Stimulated activated naive CD8-positive, alpha-beta T cell treated with anti-CD3 and anti-CD28 coated beads, Interleukin-15, Interleukin-2, amounts not matched to agents 100 U/mL and 50 U/mL, for 24 hours (primary cell): ENCODE results near the gene TES.
A peak's percentile ranks its signal among the peaks of the same experiment; 100 is the strongest.
"Not testable (repeated sequence)": the region's sequence is repeated elsewhere in the genome, so short reads cannot be mapped to it uniquely, and the experiment has no call there.

ENCODE experiments used
- ATAC-seq: fragments of 150-1000 bp; cut with Tn5 transposase; one replicate; pipeline ENCODE4 v1.10.0; 2021
- DNase-seq: peaks from one replicate; pipeline ENCODE4 v3.0.0; 2021

The TES gene, protein sequence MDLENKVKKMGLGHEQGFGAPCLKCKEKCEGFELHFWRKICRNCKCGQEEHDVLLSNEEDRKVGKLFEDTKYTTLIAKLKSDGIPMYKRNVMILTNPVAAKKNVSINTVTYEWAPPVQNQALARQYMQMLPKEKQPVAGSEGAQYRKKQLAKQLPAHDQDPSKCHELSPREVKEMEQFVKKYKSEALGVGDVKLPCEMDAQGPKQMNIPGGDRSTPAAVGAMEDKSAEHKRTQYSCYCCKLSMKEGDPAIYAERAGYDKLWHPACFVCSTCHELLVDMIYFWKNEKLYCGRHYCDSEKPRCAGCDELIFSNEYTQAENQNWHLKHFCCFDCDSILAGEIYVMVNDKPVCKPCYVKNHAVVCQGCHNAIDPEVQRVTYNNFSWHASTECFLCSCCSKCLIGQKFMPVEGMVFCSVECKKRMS

DNA sequence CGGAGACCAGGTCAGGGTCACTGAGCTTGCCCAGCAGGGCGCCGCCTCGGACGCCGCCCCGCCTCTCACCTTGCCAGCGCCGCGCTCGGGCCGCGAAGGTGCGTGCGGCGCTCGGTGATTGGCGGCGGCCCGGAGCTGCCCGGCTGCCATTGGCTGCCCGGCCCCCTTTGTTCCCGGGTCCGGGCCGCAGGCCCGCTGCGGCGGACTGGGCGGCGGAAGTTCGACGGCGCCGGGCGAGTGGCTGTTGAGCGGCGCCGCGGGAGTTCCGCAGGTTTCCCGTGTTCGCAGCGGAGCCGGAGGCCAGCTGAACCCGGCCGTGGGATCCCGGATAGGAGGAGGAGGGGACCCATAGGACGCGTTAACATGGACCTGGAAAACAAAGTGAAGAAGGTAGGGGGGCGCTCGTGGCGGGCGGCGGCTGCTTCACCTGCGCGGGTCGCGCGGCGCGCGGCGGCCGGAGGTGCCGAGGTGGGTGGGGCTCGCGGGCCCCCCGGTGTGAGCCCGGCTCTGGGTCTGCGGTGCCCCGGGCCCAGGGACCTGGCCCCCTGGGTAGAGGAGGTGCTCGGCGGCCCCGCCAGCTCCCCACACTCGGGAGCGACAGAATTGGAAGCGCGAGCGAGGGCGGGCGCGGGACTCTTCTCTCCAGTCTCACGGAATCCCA lies at the start of gene TES:
Gene TES (plus strand): TSS at position 195 of the 661 bp plus-strand sequence. CDS start 169 bp downstream, at position 364.
- peak; percentile 82 for ATAC-seq
- DNase-seq: peak; percentile 80

DNA sequence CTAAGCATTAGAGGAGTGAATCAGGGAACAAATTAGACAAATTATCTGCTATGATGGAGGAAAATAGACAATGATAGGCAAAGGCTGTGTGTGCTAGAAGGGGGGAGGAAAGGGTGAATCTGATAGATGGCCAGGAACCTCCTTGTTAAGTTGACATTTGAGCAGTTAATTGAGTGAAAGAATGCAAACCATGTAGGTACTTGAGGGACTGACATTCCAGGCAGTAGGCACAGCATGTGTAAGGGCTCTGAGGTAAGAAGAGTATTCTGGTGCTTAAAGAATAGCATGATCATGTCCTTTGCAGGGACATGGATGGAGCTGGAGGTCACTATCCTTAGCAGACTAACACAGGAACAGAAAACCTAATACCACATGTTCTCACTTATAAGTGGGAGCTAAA lies 48.6 kb upstream of the TES start:
- DNase-seq: no peak
- no peak for ATAC-seq

DNA sequence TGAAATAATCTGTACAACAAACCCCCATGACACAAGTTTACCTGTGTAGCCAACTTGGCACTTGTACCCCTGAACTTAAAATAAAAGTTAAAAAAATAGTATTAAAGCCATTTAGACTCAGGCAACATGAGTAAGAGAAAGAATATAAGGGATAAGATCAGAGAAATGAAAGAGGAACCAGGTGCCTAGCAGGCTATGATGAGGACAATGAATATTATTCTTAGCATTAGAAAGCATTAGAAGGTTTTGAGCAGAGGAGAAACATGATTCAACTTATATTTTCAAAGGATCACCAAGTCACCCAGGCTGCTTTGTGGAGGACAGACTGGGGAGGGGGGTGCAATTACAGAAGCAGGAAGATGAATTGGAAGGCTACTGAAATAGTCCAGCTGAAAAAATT lies 48.1 kb upstream of the TES start:
- ATAC-seq (no peak), DNase-seq (no peak)

- ATAC-seq (no peak), DNase-seq (no peak)
Observed at GRCh38 chr7:116162992-116163391, 47.3 kb upstream of the TES start.

DNA sequence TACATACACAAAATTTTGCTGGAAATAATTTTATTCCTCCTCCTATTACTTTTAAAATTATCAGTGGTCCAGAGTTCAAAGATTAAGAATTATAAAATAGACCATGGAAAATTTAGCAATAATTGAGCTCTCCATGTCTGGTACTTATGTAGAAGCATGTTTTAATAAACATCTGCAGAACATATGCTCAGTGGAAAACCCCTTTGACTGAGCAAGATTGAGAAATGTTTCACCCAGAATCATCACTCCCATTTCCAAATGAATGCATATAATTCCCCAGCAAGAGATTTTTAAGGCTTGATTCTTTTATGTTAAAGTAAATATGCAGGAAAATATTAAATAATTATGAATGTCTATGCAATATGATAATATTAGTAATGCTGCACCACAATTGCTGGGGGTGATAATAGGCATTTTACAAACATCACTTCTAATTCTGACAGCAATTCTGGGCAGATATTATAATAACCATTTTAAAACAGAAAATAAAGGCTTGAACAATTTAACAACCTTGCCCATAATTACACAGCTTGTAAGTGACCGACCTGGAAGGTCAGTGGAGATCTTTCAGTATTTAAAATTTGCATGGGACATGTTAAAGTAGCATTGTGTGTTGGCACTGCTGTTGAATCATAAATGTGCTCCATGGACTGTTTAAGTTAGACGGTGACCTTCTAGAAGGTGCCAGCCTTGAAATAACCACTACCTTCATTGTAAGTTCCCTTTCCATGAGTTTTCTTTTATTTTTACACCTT lies 45.6 kb upstream of the TES start:
- no peak for DNase-seq

DNA sequence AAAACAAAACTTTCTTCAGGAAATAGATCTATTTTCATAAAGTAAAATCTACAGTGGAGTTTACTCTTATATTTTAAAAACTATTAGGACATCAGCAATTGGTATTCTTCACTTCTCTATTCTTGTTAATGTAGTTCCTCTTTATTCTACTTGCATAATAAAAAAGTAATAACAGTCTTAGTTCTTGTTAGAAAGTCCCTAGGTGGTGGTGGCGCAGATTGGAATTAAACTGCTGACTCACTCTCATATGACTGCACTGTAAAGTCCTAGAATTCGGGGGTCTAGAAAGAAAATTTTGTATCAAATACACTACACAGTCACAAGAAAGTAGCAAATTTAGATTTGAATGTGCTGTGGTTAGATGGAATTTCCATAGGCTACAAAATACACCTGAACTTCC lies 44.6 kb upstream of the TES start:
- DNase-seq: no peak
- no peak for ATAC-seq

More for the DNA sequence above, 45.6 kb upstream of the TES start:
- no peak for ATAC-seq

- DNase-seq: no peak
- ATAC-seq: no peak
Observed at GRCh38 chr7:116166156-116166555, 44.2 kb upstream of the TES start.

- peak; percentile 77 for ATAC-seq
Observed at GRCh38 chr7:116167177-116167576, 43.2 kb upstream of the TES start.

DNA sequence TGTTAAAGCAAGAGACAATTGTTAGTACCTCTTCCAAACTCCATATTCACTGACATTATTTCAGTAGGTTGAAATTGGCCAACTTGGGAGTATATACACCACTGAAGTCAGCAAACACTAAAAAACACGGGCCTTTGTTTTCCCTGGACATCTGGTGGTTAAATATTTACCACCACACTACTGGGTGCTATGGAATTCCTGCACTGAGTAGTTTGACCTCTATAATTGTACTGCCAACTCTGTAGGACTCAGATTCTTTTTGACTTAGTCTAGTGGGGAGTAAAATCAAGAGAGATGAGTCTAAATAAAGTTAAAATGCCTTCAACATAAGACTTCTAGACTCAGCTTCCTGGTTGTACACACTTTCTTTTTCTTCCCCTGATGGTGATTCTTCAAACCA lies 41.3 kb upstream of the TES start:
- no peak for DNase-seq
- ATAC-seq: no peak

More at GRCh38 chr7:116167177-116167576, 43.2 kb upstream of the TES start:
- peak; percentile 30 for DNase-seq

DNA sequence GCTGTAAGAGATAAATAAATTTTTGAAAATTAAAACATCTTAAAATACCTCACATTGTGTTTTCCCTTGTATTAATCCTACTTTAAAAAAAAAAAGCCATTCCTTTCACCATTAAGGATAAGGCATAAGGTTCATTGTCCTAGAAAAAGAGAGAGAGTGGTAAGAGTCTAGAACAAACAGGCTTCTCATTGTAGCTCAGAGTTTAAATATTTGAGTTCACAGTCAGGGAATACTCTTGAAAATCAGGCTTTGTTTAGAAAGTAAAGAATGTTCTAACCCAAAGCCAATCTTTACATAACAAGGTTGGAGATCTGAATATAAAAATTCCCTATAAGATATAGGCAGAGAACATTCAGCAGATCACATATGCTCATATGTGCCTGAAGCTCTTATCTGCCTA lies 40.2 kb upstream of the TES start:
- no peak for DNase-seq
- ATAC-seq: no peak

- DNase-seq: no peak
- ATAC-seq: no peak
Observed at GRCh38 chr7:116171094-116171493, 39.2 kb upstream of the TES start.

DNA sequence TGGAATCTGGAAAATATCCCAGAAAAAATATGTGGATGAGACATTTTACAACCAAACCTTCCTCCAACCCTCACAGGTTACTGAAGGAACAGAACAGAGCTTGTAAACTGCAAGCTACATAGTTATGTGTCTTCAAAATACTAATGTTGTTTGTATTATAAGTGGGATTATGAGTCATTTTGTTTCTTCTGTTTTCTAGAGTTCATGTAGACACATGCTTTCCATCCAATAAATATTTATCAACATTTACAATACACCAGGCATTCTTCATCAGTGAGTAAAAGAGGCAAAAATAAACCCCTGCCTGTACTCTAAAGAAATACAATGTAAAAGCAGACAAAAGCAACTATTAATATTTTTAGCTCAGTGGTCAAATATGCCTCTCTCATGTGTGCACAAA lies 38.0 kb upstream of the TES start:
- DNase-seq (no peak), ATAC-seq (no peak)

GRCh38 chr7:116173051-116174028 lies 37.0 kb upstream of the TES start:
- ATAC-seq: no peak
- no peak for DNase-seq

- DNase-seq: not testable (repeated sequence)
Observed at GRCh38 chr7:116175095-116175494, 35.2 kb upstream of the TES start.

DNA sequence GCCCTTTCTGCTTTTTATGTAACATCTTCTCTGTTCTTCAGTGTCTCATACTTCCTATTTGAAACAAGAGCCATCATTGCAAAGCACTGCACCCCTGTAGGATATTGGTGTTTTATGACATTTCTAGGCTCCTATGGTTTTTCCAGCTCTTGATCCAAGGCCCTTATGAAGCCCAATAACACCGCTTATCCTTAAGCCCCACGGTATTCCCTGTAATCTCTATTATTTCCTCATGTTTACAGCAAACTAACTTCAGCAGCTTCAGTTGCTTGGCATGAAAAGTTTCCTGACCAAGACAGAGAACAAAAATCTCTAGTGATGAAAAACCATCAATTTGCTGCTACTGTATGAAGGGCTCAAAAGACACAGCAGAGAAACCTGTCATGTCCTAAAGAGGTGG lies 34.1 kb upstream of the TES start:
- ATAC-seq (no peak), DNase-seq (no peak)

More at GRCh38 chr7:116175095-116175494, 35.2 kb upstream of the TES start:
- not testable (repeated sequence) for ATAC-seq

- no peak for ATAC-seq
Observed at GRCh38 chr7:116177009-116177408, 33.3 kb upstream of the TES start.

DNA sequence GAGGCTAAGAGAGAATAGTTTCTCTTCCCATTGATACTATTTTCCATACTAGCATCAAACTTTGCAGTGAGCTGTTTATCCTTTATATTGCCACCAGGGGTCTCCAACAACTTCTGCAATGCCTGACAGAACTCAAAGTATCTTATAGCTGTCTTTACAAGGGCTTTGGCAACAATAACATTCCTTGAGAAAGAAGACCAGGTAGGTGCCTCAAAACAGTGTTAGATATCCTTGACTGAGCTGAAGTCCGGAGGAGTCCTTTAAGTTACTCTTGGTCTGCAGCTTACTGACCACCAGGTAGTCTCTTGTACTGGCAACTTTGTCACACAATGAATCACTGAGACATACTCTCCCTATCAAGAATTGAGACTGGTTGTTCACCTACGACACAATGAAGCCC lies 30.0 kb upstream of the TES start:
- ATAC-seq (peak; percentile 65), DNase-seq (no peak)

More at GRCh38 chr7:116177009-116177408, 33.3 kb upstream of the TES start:
- DNase-seq: no peak

DNA sequence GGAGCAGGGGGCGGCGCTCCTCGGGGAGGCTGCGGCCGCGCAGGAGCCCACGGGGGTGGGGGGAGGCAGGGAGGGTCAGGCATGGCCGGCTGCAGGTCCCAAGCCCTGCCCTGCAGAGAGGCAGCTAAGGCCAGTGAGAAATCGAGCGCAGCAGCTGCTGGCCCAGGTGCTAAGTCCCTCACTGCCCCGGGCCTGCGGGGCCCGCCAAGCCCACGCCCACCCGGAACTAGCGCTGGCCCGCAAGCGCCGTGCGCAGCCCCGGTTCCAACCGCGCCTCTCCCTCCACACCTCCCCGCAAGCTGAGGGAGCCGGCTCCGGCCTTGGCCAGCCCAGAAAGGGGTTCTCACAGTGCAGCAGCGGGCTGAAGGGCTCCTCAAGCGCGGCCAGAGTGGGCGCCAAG lies 28.3 kb upstream of the TES start:
- ATAC-seq: no peak

DNA sequence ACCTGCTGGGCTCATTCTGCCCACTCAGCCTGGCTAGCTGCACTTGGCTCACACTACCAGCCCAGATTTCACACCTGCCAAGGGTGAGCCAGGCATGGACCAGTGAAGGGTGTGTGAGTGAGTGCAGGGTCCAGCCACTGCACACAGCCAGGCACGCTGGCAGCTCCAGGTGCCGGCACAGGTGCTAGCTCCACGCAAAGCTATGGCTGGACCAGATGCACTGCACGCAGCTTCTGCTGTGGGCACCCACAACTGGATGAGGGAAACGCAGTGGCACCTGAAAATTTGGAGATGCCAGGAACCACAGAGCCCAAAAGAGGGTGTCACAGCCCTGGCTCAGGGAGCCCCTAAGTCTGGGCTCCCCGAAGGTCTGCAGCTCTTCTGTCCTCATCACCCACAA lies 24.9 kb upstream of the TES start:
- DNase-seq (no peak), ATAC-seq (no peak)

More for the DNA sequence above, 28.3 kb upstream of the TES start:
- DNase-seq: no peak

DNA sequence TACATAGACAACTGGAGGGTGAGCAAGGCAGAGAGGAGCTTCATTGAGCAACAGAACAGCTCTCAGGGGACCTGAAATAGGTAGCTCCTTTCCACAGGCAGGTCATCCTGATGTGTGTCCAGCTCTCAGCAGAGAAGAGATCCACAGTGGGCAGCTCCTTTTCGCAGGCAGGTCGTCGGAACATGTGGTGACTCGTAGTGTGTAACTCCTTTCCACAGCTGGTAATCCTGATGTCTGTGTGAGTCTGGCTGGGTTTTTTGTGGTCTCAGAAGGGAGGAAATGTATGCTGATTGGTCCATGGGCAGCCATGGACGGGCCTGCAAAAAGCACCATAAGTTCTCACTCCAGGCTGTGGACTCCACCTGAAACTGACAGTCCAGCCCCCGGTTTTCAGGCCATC lies 24.4 kb upstream of the TES start:
- no peak for ATAC-seq
- no peak for DNase-seq

- ATAC-seq: no peak
- DNase-seq: no peak
Observed at GRCh38 chr7:116187400-116187799, 22.9 kb upstream of the TES start.
